ENCODE measurements around the gene BTBD1. TPM values are rescaled to one million over a fixed set of nuclear protein-coding genes. Genes with fewer than 3 reads are reported as not detected.
"Not testable (repeated sequence)": the region's sequence is repeated elsewhere in the genome, so short reads cannot be mapped to it uniquely, and the experiment has no call there.

The BTBD1 gene
- total RNA-seq, 4 donors from 2014 or later, result 229 to 408 (median 342) TPM

DNA sequence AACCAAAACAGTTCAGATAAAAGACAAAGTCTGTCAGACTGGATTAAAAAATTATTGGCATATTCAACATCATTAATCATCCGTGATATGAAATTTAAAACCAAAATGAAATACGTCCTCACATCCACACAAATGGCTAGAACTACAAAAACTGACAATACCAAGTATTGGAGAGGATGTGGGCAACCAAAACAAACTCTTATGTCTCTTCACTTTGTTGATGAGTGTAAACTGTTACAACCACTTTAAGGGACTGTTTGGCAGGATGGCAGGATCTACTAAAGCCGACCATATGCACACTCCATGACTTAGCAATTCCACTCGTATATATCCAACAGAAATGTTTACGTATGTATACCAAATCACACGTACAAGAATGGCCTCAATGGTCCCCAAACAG, 30.8 kb downstream of the BTBD1 start:
- H3K4me3 ChIP-seq, result no peak overlapping the region

DNA sequence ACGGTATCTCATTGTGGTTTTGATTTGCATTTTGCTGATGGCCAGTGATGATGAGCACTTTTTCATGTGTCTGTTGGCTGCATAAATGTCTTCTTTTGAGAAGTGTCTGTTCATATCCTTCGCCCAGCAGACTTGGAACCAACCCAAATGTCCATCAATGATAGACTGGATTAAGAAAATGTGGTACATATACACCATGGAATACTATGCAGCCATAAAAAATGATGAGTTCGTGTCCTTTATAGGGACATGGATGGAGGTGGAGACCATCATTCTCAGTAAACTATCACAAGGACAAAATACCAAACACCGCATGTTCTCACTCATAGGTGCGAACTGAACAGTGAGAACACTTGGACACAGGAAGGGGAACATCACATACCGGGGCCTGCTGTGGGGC, 35.8 kb downstream of the BTBD1 start:
- DNase-seq; H3K27ac ChIP-seq; H3K4me3 ChIP-seq; H3K27me3 ChIP-seq; intact Hi-C loops (cut with DNase I; ENCODE audit: low total_unique reads); H3K4me1 ChIP-seq; H3K9me3 ChIP-seq; in situ Hi-C loops (cut with MboI; ENCODE audit: low sequenced_read_pairs in 4 of 4); ATAC-seq: not testable (repeated sequence)
- H3K36me3 ChIP-seq, result peaks cover 4 to 36% of the 10 kb centered on the region in 2 donors

More for the DNA sequence above, 30.8 kb downstream of the BTBD1 start:
- H3K36me3 ChIP-seq, result peaks cover 0 to 14% of the 10 kb centered on the region in 2 donors
- in situ Hi-C loops (cut with MboI; ENCODE audit: low sequenced_read_pairs in 4 of 4), result no loop called here
- intact Hi-C loops (cut with DNase I; ENCODE audit: low total_unique reads), result no loop called here
- H3K27me3 ChIP-seq, result no peaks in the 10 kb centered on the region
- no peaks in the 10 kb centered on the region for H3K9me3 ChIP-seq
- TF ChIP-seq, protein P1, sequence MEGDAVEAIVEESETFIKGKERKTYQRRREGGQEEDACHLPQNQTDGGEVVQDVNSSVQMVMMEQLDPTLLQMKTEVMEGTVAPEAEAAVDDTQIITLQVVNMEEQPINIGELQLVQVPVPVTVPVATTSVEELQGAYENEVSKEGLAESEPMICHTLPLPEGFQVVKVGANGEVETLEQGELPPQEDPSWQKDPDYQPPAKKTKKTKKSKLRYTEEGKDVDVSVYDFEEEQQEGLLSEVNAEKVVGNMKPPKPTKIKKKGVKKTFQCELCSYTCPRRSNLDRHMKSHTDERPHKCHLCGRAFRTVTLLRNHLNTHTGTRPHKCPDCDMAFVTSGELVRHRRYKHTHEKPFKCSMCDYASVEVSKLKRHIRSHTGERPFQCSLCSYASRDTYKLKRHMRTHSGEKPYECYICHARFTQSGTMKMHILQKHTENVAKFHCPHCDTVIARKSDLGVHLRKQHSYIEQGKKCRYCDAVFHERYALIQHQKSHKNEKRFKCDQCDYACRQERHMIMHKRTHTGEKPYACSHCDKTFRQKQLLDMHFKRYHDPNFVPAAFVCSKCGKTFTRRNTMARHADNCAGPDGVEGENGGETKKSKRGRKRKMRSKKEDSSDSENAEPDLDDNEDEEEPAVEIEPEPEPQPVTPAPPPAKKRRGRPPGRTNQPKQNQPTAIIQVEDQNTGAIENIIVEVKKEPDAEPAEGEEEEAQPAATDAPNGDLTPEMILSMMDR (IDR thresholded peaks at IDR 0.05 in 4 of 5, conservative IDR thresholded peaks at IDR 0.05 in 1 of 5), result no peak
- TF ChIP-seq POLR2A (IDR thresholded peaks at IDR 0.05), result no peak
- H3K4me1 ChIP-seq, result peaks cover 0 to 5% of the 10 kb centered on the region in 2 donors
- ATAC-seq, result no peak
- no peak for DNase-seq
- peak overlapping the region in 2 of 4 donors; percentile 47 to 50 for H3K27ac ChIP-seq

DNA sequence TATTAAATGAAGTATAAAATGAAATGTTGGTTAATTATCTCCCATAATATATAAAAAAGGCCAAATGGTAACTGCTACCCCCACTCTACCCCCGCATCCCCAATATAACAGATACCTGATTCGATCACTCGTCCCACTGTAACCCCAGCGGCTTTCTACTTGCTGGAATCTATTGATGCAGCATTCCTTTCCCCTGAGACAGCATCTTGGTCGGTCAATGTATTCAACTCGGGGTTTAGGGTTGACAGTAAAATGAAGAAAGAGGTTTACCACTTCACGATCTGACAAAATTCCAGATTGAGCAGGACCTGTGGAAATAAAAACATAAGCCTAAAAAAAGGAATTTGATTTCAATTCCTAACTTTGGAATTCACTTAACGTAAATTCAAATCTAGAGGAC, 37.0 kb downstream of the BTBD1 start:
- no peaks in the 10 kb centered on the region for H3K9me3 ChIP-seq
- ATAC-seq, result no peak

DNA sequence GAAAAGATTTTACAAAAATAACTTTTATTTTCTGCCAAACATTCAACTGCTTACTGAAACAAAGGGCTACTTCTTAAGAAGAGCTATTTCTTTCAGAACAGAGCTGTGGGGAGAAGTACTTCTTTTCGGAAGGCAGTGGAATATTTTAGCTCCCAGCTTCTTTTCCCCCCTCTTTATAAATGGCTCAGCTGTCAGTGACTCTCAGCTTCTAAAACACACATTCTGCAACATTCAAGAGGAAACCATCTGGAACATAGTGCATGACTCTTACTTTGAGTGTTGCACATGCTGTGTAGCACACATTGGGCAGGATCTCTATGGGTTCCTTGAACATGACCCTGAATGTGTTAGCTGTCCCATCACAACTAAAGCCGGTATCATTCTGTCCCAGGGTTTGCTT, 48.6 kb downstream of the BTBD1 start:
- H3K27me3 ChIP-seq, result no peaks in the 10 kb centered on the region
- DNase-seq, result no peak
- H3K36me3 ChIP-seq, result peaks cover 0 to 48% of the 10 kb centered on the region in 2 donors
- no peak overlapping the region for H3K27ac ChIP-seq
- peaks cover 0 to 4% of the 10 kb centered on the region in 2 donors for H3K4me1 ChIP-seq
- no peaks in the 10 kb centered on the region for H3K9me3 ChIP-seq
- in situ Hi-C loops (cut with MboI; ENCODE audit: low sequenced_read_pairs in 4 of 4), result loop anchor here in 2 of 4 donors (10.0 to 25.0 kb wide), 2 partner anchors 86 to 481 kb away; partner anchors contain the start of genes RPS17 (in 1 of the 2) and TM6SF1 (in 1 of the 2)
- ATAC-seq, result no peak
- intact Hi-C loops (cut with DNase I; ENCODE audit: low total_unique reads), result loop anchor here (10.0 kb wide), 1 partner anchor 484 kb away; no protein-coding TSS in a partner anchor
- TF ChIP-seq, protein P1 (IDR thresholded peaks at IDR 0.05 in 4 of 5, conservative IDR thresholded peaks at IDR 0.05 in 1 of 5), result no peak
- TF ChIP-seq POLR2A (IDR thresholded peaks at IDR 0.05), result no peak
- no peak overlapping the region for H3K4me3 ChIP-seq

More for the DNA sequence above, 37.0 kb downstream of the BTBD1 start:
- Histone ChIP-seq H3K36me3 (peaks cover 4 to 36% of the 10 kb centered on the region in 2 donors), H3K27ac (no peak overlapping the region), H3K27me3 (no peaks in the 10 kb centered on the region), H3K4me3 (no peak overlapping the region), H3K4me1 (peaks cover 0 to 4% of the 10 kb centered on the region in 2 donors)
- TF ChIP-seq, protein P1 (IDR thresholded peaks at IDR 0.05 in 4 of 5, conservative IDR thresholded peaks at IDR 0.05 in 1 of 5), result no peak
- TF ChIP-seq POLR2A (IDR thresholded peaks at IDR 0.05), result no peak
- intact Hi-C loops (cut with DNase I; ENCODE audit: low total_unique reads), result no loop called here
- no peak for DNase-seq
- in situ Hi-C loops (cut with MboI; ENCODE audit: low sequenced_read_pairs in 4 of 4), result no loop called here

DNA sequence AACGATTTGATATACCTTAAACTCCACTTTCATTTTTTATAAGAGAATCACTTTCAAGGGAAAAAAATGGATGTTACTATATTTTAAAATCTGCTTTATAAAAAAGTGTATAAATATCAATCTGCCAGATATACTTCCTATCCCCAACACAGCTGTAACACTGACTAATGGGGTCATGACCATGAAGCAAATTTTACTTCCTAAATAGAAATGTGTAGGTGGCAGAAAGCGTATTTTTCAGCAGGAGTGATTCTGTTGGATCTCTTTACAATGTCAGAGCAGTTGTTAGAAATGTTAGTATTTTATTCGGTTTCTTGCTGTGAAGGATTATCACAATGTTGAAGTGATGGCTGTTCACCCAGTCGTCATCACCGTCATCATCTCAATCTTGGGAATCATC, 50.1 kb downstream of the BTBD1 start:
- in situ Hi-C loops (cut with MboI; ENCODE audit: low sequenced_read_pairs in 4 of 4) (loop anchor here in 2 of 4 donors (10.0 to 25.0 kb wide), 2 partner anchors 88 to 480 kb away; partner anchors contain the start of genes RPS17 (in 1 of the 2) and TM6SF1 (in 1 of the 2)), intact Hi-C loops (cut with DNase I; ENCODE audit: low total_unique reads) (loop anchor here (10.0 kb wide), 1 partner anchor 482 kb away; no protein-coding TSS in a partner anchor)
- Histone ChIP-seq H3K4me3 (no peak overlapping the region), H3K9me3 (no peaks in the 10 kb centered on the region), H3K27ac (no peak overlapping the region), H3K27me3 (no peaks in the 10 kb centered on the region), H3K36me3 (peaks cover 0 to 48% of the 10 kb centered on the region in 2 donors), H3K4me1 (peaks cover 9 to 11% of the 10 kb centered on the region in 2 donors)
- DNase-seq (no peak), ATAC-seq (no peak)
- TF ChIP-seq, protein P1 (IDR thresholded peaks at IDR 0.05 in 4 of 5, conservative IDR thresholded peaks at IDR 0.05 in 1 of 5), result no peak
- TF ChIP-seq POLR2A (IDR thresholded peaks at IDR 0.05), result no peak
